Suppressor macrophage (primary cell): Measurements from ENCODE around the gene TAF15.

Experiments used
- DNase-seq, 4 experiments: peaks; one replicate each; pipeline ENCODE4 v3.0.0-alpha.2; 2020 to 2022

The TAF15 gene

DNA sequence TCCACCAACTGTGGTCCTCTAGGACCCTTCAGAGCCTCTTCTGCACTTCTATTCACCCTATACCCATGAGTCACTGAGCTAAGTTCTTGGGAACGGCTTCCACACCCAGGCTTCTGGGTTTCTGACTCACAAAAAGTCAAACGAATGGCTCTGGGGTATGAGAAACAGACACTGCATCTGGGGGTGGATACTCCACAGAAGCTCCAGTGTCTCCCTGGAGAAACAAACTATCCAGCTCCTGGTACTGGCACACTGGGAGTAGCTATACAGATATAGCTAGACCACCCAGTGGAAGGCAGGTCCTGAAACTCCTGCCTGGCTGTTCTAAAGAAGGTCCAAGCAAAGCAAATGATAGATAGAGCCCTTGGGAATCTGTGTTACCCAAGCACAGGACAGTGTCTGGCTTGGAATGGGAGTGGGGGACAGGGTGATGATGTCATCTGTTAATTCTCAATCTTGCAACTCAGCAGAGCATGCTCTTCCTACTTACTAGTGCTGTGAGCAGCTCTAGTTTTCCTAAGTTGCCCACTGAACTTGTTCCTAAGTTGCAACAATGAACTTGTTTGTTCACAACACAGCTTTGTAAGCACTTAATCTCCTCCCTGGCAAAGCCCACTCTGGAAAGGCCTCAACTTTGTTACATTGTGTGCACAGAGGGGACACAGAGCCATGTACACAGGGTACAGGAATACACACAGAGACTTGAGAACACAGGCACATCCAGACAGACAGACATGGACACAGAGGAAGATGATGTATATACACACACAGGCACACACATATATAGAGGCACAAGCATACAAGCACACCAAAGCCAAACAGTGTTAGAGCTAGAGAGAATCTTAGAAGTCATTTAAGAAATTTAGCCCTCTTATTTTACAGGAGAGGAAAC, 20.6 kb upstream of the TAF15 start:
- DNase-seq = no peak

DNA sequence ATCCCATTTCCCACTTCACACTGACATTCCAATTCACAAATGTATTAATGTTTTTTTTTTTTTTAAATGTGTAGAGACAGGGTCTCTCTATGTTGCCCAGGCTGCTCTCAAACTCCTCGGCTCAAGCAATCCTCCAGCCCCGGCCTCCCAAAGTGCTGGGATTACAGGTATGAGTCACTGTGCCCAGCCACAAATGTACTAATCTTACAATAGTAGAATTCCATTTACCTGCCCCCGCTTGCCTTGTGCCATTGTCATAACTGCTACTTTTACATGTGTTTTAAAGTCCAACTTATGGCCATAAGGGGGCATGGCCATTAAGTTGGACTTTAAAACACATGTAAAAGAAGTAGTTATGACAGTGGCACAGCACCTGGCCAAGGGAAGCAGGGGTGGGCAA, 18.4 kb upstream of the TAF15 start:
- no peak for DNase-seq

DNA sequence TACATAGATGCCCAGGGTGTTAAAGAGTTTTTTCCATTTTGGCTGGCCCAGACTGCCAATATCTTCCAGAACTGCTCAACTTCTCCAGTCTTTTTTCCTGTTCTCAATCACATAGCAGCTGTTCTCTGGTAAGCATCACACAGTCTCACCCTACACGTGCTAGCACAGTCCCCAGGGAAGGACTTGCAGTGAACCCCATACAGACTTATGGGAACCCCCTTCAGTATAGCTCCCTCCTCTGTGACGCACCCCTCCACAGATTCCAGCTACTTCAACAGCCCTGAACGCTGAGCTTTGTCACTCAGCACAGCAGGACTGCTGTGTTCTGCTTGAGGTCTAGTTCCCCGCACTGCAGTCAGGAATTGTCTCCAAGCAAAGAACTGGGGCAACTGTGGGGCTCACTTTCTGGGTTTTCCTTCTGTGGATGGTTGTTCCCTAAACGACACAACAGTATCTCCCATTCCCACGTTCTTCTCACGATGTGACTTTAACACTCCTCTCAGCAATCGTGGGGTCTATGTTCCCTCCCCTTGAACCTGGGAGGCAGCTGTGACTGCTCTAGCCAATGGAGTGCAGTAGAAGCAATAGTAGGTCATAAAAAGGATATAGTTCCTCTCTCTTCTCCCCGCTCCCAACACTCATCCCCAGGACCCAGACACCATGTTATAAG, 17.5 kb upstream of the TAF15 start:
- no peak for DNase-seq

DNA sequence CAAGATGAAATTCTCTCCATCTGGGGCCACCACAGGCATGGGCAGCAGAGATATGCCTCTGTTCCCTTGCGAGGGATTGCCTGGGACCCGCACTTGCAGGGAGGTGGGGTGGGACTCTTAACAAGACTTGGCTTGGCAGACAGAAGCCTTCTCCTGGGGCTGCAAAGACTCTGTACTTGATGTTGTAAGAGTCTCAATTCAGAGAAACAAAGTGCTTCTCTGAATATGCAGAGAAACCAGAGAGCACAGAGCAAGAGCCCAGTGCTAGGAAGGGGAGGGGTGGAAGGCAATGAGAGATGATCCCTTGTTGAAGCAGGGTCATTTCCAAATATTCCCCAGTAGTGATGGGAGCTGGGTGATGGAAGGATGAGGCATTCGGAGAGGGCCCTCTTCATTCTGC, 16.0 kb upstream of the TAF15 start:
- no peak for DNase-seq

DNA sequence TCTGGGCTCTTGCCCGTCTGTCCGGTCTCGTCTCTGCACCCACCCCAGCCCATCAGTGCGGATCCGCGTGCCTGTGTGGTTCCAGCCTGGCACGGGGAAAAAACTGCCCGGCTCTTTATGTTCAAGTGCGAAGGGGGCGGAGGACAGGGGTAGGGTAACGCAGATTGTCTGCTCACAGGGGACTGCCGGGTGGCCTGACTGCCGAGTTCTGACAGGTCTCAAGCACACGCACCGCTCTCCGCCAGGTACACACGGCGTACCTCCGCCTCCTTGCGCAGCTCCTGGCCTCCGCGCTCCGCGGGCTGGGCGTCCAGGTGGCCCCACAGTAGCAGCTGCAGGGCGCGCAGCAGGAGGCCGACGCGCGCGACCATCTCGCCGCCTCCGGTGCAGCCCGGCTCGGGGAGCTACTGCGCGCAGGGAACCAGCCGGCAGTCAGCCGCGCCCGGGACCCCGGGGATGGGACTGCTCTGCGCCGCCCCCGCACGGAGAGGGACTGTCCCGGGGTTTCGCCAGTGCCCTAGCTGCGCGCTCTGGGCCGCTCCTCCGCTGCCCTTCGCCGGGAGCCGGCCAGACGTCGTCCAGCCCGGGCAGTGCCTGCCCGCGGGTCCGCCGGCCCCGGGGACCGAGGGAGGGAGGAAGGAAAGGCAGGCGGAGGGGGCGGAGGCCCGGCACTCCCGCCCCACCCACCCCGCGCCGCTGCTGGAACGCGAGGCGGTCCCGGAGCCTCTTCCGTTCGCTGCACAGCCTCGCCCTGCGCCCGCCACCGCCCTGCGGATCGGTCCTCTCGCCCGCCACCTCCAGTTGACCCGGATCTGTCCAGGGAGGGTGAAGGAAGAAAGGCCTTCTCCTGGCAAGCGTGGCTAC, 14.0 kb upstream of the TAF15 start, which contains the start of gene MMP28:
Gene MMP28, minus strand, starts transcription at position 635 of the 864 bp plus-strand sequence. Its CDS starts 264 bp downstream, at position 371.
- DNase-seq = peak in 3 of 4 experiments; percentile 23 to 60 (median 49)

DNA sequence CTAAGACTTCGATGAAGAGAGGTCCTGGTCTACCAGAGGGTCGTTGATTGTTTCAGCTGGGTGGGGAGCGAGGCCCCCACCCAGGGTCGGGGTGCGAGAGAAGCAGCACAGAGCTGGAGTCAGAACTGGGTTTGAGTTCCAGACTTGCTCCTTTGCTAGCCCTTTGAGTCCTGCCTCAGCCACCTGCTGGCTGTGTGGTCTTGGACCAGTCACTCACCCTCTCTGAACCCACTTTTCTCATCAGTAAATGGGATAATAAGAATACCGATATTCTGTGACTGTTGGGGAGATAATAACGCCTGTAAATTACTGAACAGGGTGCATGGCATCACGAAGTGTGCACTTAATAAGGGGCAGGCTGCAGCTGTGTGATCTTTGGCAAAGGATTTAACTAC, 13.4 kb upstream of the TAF15 start:
- DNase-seq = no peak

DNA sequence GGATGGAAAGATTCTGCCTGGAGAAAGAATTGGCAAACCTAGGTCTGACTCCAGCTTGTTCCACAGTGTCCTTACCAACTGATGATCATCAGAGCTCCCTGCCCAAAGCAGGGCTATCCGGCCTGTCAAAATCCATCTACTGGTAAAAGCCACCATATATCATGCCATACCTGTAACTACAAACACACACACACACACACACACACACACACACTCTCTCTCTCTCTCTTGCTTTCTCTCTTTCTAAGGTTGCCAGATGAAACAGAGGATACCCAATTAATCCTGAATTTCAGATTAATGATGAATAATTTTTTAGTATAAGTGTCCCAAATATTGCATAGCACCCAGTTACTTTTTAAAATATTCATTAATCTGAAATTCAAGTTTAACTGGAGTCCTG, 12.3 kb upstream of the TAF15 start:
- no peak for DNase-seq

DNA sequence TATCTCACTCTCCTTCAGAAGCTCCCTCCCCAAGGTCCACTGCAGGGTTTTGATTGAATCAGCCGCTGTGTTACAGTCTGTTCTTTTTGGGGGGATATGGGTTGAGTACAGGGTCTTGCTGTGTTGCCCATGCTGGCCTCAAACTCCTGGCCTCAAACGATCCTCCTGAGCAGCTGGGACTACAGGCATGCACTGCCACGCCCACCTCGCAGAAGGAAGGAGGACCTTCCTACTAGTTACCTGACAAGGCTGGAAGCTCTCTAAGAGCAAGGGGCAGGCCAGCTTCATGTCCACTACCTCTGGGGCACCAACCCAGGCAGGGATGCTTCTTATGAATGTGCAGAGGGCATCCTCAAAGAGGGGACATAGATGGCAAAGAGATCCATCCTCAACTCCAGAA, 11.9 kb upstream of the TAF15 start:
- DNase-seq = no peak

DNA sequence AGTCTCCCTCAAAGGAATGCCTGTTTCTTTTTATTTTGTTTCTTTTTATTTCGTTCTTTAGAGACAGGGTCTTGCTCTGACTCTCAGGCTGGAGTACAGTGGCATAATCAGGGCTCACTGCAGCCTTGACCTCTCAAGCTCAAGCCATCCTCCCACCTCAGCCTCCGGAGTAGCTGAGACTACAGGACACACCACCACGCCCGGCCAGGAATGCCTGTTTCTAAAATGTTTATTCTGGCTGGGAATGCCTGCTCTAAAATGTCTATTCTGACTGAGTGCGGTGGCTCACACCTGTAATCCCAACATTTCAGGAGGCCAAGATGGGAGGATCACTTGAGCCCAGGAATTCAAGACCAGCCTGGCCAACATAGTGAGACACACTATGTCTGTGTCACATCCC, 11.4 kb upstream of the TAF15 start:
- no peak for DNase-seq

DNA sequence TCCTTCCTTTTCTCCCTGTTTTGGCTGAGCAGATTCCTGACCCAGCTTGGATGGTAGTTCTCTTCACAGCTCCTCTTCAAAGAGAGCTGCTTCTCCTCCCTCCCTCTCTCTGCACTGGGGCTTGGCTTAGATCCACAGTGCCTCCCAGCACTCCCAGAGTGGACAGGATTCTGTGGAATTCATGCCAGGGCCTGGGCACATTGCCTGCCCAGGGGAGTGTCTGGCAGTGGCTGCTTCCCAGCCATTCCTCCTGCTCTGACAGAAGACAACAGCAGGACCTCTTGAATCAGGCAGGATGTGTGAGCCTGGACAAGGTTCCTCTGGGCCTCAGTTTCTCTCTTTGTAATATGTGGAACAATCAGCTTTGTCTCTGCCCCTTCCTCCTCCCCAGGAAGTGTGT, 9.3 kb upstream of the TAF15 start:
- no peak for DNase-seq

DNA sequence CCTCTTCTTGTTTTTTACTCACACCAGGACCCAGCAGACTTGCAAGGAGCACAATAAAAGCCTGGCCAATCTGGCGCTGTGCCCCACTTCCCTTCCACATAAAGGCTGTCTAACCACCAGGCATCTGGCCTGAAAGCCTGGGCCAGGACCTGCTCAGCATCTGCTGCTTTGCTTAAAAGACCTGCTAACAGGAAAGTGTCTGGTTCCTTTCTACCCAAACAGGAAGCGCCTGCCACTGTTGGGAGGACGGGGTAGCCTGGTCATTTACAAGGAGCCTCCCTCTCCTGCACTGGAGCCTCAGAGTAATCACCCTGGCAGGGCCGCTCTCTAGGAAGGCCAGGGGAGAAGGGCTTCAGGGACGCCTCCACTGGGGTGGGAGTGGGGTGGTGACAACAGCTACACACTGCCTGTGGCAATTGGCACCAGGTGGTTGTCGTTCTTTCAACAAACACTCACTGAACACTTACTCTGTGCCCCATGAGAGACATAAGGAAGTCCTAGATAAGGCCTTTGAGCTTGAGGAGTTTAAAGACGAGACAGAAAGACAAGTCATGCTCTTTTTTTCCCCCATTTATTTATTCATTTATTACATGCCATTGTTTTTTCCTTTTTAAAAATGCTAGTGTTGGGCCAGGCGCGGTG, 7.6 kb upstream of the TAF15 start:
- DNase-seq = peak; percentile 20 to 56 (median 42)

DNA sequence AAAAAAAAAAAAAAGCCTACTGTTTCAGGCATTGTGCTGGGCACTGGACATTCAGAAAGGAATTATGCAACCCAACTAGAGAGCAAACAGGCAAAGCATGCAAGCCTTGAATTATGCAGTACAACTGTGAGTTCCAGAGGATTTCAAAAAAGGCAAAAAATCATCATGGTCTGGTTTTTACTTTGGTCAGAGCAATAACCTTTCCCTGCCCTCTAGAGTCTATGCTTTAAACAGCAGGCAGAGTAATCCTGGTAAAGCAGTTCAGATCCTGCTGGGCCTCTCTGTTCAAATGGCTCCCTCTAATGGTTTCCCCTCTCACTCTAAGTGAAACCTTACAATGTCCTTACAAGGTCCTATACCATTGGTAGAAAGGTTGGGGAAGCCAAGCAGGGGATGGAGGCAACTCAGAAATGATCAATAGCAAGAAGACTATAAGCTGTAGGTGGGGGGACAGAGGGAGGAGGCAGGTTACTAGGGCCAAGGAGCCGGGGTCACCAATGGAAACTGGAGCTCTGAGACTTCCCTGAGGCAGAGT, 4.6 kb upstream of the TAF15 start:
- peak; percentile 75 to 91 (median 87) for DNase-seq

DNA sequence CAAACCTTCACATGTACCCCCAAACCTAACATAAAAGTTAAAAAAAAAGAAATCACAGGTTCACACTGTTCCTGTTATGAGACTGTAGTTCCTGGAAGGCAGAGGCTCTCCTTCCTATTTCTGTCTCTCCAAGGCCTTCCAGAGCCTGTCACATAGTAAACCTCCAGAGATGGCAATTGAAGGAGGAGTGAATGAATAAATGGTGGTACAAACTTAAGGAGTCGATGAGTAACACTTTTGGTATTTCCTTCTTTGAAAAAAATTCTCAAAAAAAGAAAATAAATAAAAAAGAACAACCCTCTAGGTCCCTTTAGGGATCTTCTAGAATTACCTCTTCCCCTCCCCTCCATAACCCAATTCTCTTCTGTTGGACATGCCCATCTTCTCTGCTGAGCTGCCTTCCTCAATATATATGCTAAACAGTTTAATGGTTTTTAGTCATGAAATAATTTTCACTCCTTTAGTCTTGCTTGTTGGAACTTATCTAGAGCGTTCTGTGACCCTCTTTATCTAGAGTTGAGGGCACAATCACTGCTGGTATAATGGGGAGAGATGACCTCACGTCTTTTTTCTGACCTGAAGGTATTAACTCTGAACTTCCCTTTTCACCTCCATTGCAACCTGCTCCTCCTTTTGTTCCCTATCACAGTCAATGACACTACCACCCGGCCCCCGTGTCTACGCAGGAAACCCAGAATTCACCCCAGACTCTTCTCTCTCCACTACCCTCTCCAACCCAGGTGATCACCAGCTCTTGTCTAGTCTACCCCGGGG, 1.7 kb upstream of the TAF15 start:
- no peak for DNase-seq

DNA sequence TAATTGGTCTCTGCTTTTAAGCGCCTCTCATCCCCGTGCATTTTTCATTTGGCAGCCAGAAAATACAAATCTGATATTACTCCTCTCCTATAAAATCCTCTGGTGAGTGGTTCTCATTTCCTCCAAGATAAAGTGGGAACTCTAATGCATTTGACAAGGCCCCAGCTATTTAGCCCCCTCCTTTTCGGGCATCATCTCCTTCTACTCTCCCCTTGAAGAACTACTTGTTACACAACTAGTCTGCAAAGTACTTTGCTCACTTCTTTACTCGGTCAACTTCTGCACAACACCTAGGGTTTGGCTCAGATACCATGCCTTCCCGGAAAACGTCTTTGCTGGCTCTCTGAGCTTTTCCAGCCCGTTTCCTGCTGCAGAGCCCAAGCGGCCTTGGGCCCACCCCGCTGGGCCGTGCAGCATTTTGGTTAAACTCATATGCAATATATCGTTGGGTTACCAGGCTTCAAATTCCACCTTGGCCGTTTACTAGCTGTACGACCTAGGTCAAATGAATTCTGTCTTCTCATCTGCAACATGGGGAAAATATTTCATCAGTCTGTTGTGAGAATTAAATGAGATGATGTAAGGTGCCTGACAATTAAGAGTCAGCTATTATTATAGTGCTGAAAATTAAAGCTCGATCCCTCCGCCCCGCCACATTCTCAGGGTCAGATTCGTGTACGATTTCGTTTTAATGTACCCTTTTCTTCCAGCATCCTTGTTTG, 883 bp upstream of the TAF15 start:
- peak in 1 of 4 experiments; percentile 9 for DNase-seq

DNA sequence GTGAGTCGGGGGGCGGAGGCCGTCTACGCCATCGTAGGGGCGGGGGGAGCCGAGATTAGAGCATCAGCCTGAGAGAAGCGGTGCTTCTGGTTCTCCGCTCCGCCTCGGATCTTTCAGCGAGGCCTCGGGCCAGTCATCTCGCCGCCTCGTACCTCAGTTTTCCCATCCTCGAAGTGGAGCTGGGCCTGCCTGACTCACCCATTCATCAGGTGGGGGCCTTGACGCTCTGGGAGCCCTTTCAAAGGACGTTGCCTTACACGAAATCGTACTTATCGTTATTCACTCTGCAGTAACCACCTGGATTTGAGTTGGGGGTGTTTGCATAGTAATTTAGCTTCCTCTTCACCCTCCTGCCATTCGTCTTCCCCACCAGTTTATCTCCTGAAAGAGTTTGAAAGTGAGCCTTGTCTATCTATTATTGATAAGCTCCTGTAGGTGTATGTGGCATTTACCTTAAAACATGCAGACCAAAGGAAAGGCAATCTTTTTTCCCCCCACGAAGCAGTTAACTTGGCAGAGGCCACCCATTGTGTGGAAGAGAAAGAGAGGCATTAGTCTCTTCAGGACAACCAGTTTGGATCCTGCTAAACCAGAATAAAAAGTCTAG, 674 bp downstream of the TAF15 start:
- DNase-seq = peak in 1 of 4 experiments; percentile 19

DNA sequence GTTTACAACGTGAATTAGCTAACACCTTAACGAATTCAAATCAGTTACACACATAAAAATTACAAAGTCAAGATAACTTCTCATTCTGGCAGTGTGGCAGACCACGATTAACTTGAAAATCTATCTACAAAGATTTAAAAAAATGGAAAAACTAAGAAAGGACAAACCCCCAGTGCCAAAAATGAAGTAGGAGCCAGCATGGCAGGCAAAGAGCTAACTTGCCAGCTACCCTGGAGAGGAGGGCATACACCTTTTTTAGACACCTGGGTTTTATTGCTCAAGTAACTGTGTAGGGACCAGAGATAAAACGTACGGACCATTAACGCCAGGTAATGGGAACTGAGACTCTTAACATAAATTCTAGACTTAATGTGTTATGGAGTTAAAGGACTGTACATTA, 2.5 kb downstream of the TAF15 start:
- DNase-seq = no peak

DNA sequence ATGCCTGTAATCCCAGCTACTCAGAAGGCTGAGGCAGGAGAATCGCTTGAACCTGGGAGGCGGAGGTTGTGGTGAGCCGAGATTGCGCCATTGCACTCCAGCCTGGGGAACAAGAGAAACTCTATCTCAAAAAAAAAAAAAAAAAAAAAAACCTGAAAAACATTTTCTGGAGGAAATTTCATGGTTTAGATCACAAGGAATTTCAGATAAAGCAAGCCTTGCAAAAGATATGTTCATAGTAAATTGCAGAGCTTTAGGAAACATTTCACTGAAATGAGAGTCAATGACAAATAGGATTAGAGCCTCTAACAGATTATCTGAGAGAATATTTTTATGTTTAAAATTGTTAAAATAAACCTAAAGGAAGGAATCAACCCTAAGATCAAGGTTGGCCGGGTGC, 3.2 kb downstream of the TAF15 start:
- no peak for DNase-seq

DNA sequence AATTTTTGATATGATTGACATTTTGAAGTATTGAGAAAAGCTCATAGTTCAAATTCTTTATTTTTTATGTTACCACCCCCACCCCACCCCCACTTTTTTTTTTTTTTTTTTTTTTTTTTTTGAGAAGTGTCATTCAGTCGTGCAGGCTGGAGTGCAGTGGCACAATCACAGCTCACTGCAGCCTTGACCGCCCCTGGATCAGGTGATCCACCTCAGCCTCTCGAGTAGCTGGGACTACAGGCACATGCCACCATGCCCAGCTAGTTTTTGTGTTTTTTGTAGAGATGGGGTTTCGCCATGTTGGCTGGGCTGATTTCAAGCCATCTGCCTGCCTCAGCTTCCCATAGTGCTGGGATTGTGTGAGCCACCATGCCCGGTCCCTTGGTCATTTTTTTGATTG, 7.4 kb downstream of the TAF15 start:
- DNase-seq = no peak

DNA sequence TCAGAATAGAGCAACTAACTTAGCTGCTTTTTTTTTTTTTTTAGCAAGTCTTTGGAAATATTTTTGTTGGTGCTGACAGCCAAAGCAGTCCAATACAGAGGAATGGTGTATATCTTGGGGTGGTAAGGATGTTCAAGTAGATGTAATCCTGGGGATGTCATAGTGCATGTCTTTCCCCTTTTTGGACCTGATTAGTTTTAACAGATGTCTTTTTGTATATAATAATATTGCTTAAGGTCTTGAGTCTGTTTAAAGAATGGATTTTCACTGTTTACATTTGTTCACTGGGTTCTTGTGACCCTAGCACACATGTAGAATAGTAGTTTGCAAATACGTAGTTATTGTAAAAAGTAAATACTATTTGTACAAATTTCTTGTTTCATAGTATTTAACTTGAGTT, 7.9 kb downstream of the TAF15 start:
- no peak for DNase-seq

DNA sequence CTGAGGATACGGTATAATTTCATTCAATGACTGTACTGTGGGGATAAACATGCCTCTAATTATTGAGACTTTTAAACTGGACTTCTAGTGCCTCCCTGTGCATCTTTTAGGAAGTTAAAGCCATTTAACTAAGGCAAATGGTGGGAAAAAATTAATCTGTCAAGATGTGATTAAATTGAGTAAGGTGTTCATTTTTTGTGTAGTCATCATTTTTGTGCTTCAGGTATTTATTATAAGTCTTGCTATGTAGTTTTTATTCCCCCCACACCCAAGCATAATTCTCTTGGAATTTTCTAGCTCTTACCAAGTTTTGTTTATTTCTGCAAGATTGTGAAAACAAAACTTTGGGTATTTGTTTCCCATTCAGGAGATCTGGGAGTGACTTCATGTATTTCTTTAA, 10.2 kb downstream of the TAF15 start:
- no peak for DNase-seq
